Chondrocyte (in vitro differentiated cells): ENCODE results near the gene NRXN3. TPM values are rescaled to one million over a fixed set of nuclear protein-coding genes. Genes with fewer than 3 reads are reported as not detected.

Experiments
- DNase-seq: peaks from one replicate; pipeline ENCODE4 v3.0.0; 2021; ENCODE audit warnings: mixed read lengths, low spot score
- H3K27ac Mint-ChIP-seq: one replicate; pipeline ENCODE4 v1.8.0; 2021; ENCODE audit warnings: mild to moderate bottlenecking, moderate library complexity, mixed read lengths; ENCODE audit not compliant: unreplicated experiment
- H3K27me3 Mint-ChIP-seq: 2 replicates; pipeline ENCODE4 v1.8.0; 2021; ENCODE audit warnings: low read depth, mixed read lengths
- H3K36me3 Mint-ChIP-seq: 2 replicates; pipeline ENCODE4 v1.8.0; 2021; ENCODE audit warnings: low read depth, mixed read lengths
- H3K4me1 Mint-ChIP-seq: 2 replicates; pipeline ENCODE4 v1.8.0; 2021; ENCODE audit warnings: low read depth, mild to moderate bottlenecking, mixed read lengths
- H3K4me3 Mint-ChIP-seq: one replicate; pipeline ENCODE4 v1.8.0; 2021; ENCODE audit warnings: mild to moderate bottlenecking, moderate library complexity, mixed read lengths; ENCODE audit not compliant: unreplicated experiment
- H3K9me3 Mint-ChIP-seq: 2 replicates; pipeline ENCODE4 v1.8.0; 2021; ENCODE audit warnings: low read depth, mixed read lengths
- total RNA-seq: library from RNA; stranded (reverse); gene quantifications from 3 replicates; pipeline ENCODE4 v1.2.1, GENCODE V29; 2021
- TF ChIP-seq, protein P1 (sequence below): fragments of 200-600 bp; sonication (generic); IDR thresholded peaks from 2 replicates; pipeline ENCODE4 v1.5.0; 2021; ENCODE audit warnings: antibody characterized with exemption, mild to moderate bottlenecking, moderate library complexity

Gene NRXN3
- total RNA-seq, 1 donor from 2014 or later, result 7.9 TPM

- peaks cover 26% of the 10 kb centered on the region for H3K27me3 Mint-ChIP-seq
- no peak overlapping the region for H3K27ac Mint-ChIP-seq
- H3K36me3 Mint-ChIP-seq, result no peaks in the 10 kb centered on the region
- no peaks in the 10 kb centered on the region for H3K9me3 Mint-ChIP-seq
- TF ChIP-seq, protein P1, sequence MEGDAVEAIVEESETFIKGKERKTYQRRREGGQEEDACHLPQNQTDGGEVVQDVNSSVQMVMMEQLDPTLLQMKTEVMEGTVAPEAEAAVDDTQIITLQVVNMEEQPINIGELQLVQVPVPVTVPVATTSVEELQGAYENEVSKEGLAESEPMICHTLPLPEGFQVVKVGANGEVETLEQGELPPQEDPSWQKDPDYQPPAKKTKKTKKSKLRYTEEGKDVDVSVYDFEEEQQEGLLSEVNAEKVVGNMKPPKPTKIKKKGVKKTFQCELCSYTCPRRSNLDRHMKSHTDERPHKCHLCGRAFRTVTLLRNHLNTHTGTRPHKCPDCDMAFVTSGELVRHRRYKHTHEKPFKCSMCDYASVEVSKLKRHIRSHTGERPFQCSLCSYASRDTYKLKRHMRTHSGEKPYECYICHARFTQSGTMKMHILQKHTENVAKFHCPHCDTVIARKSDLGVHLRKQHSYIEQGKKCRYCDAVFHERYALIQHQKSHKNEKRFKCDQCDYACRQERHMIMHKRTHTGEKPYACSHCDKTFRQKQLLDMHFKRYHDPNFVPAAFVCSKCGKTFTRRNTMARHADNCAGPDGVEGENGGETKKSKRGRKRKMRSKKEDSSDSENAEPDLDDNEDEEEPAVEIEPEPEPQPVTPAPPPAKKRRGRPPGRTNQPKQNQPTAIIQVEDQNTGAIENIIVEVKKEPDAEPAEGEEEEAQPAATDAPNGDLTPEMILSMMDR, result no peak
- DNase-seq, result no peak
- H3K4me1 Mint-ChIP-seq, result no peaks in the 10 kb centered on the region
- H3K4me3 Mint-ChIP-seq, result no peak overlapping the region
Observed at GRCh38 chr14:79229383-79229909, 1059.3 kb downstream of the NRXN3 start.

DNA sequence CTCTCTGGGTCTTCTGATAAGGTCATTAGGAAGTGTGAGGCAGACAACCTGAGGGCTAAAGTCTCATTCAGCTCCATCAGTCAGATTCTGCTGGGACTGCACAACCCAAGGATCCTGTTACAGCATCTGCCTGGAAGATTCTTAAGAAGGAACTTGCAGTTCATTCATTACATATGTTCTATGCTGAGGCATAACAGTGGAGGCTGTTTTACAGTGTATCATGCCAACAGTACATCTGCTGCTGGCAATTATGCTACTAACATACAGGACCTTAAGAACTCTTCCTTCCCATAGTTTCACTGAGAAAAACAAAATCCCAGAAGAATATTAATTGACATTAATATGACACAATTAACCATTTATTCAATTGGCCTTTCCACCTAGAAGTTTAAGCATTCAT, 1072.5 kb downstream of the NRXN3 start:
- Mint-ChIP-seq H3K9me3 (peaks cover 4% of the 10 kb centered on the region), H3K36me3 (no peaks in the 10 kb centered on the region), H3K4me1 (no peaks in the 10 kb centered on the region), H3K4me3 (no peak overlapping the region), H3K27ac (no peak overlapping the region), H3K27me3 (peaks cover 2% of the 10 kb centered on the region)
- DNase-seq, result no peak
- TF ChIP-seq, protein P1, result no peak

DNA sequence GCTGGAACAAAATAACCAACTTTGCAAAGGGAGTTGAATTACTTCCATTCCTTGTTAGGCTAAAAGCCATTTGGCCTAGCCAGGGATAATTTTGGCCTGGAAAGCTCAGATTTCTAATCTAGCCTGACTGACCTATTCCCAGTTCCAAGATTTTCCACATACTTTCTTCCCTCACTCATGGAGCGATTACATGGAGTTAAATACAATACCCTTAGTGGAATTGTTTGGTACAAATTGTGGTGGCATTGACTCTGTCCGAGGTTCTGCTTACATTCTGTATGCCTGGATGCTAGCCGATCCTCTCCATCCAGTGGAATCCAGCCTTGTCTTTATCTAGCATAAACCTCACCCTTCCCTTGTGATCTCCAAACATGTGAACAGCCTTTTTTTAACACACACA, 1076.0 kb downstream of the NRXN3 start:
- Mint-ChIP-seq H3K27me3 (peaks cover 2% of the 10 kb centered on the region), H3K9me3 (peaks cover 2% of the 10 kb centered on the region), H3K4me1 (no peaks in the 10 kb centered on the region), H3K36me3 (no peaks in the 10 kb centered on the region), H3K4me3 (no peak overlapping the region), H3K27ac (no peak overlapping the region)
- no peak for DNase-seq
- TF ChIP-seq, protein P1, result no peak

DNA sequence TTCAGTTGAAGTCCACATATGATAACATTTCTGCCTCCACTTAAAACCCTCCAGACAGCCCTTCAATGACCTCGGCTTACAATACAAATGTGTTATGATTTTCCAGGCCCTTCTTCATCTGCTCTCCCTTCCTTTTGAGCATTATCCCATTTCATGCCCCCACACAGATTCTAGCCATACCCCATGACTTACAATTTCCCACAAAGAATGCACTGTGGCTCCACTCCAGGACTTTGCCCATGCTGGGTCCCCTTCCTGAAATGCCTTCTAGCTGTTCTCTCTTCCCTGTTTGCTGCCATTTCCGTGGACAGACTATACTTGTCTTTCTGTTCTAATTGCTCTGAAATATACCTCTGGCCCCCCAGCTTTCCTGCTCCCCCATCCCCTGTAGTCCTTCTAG, 1078.0 kb downstream of the NRXN3 start:
- Mint-ChIP-seq H3K27me3 (peaks cover 6% of the 10 kb centered on the region), H3K9me3 (no peaks in the 10 kb centered on the region), H3K4me3 (no peak overlapping the region), H3K4me1 (no peaks in the 10 kb centered on the region), H3K27ac (no peak overlapping the region), H3K36me3 (no peaks in the 10 kb centered on the region)
- TF ChIP-seq, protein P1, result no peak
- no peak for DNase-seq

DNA sequence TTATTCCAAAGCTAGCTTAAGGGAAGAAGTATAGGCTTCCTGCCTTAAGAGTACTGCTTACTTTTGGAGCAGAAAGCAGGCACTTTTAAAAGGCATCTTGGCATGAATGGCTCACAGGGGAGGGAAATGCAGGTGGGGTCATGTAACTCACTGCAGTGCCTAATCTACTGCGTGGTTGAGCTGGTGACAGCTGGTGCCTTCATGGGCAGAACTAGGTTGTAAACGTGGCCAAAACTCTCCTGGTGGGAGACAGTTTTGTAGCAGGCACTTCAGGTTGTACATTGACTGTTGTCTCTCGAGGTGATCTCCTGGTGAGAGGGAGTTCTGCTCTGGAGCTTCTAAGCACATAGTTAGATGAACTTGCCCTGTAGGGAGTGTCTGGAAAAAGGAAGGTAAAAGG, 1078.6 kb downstream of the NRXN3 start:
- H3K4me3 Mint-ChIP-seq, result no peak overlapping the region
- no peak overlapping the region for H3K27ac Mint-ChIP-seq
- no peaks in the 10 kb centered on the region for H3K4me1 Mint-ChIP-seq
- DNase-seq, result no peak
- no peaks in the 10 kb centered on the region for H3K36me3 Mint-ChIP-seq
- TF ChIP-seq, protein P1, result no peak
- peaks cover 6% of the 10 kb centered on the region for H3K27me3 Mint-ChIP-seq
- no peaks in the 10 kb centered on the region for H3K9me3 Mint-ChIP-seq
